Measurements from ENCODE around the gene MDN1. TPM values are rescaled to one million over a fixed set of nuclear protein-coding genes. Genes with fewer than 3 reads are reported as not detected.
"Not testable (repeated sequence)": the region's sequence is repeated elsewhere in the genome, so short reads cannot be mapped to it uniquely, and the experiment has no call there.

MDN1 gene
- total RNA-seq, 2 experiments from 2014 or later, result 48.6 to 59.5 TPM

DNA sequence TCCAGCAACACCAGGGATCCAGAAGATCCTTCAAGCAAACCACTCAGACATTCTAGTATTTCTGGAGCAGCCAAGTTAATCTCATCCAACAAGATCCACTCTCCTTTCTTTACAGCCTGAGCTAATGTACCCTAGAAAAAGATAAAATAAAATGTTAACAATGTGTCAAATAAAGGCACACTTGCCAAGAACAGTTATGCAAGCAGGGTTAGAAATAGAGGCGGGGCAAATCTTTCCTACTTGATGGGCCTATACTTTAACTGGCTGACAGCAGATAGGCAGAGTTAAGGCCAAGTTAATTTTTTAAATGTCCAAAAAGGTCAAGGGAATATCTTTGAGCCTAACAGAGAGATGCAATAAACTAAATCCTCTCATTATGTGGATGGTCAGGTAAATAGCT lies 60.8 kb downstream of the MDN1 start:
- DNase-seq, result no peak
- H3K27ac Mint-ChIP-seq, result no peak overlapping the region
- H3K4me3 Mint-ChIP-seq, result no peak overlapping the region
- no peaks in the 10 kb centered on the region for H3K27me3 Mint-ChIP-seq
- no peaks in the 10 kb centered on the region for H3K9me3 Mint-ChIP-seq (ENCODE audit: low read depth)
- POLR2A ChIA-PET, result interaction anchor here (0.6 kb wide), 1 partner anchor 407 kb away, joined by 5 read pairs; the partner anchor contains the start of gene UBE2J1
- peaks cover 50% of the 10 kb centered on the region for H3K36me3 Mint-ChIP-seq (ENCODE audit: low read depth)
- ATAC-seq, result no peak
- H3K4me1 Mint-ChIP-seq, result no peaks in the 10 kb centered on the region
- intact Hi-C loops (cut with DNase I, micrococcal nuclease), result no loop called here
- CTCF ChIA-PET, result no interaction called here

GRCh38 chr6:89750338-89750737 lies 69.3 kb downstream of the MDN1 start:
- intact Hi-C loops (cut with DNase I, micrococcal nuclease), result loop anchor here in 1 of 2 experiments (5.0 kb wide), 1 partner anchor 73 kb away; no protein-coding TSS in a partner anchor
- H3K9me3 Mint-ChIP-seq (ENCODE audit: low read depth), result no peaks in the 10 kb centered on the region
- H3K4me3 Mint-ChIP-seq, result no peak overlapping the region
- H3K36me3 Mint-ChIP-seq (ENCODE audit: low read depth), result peaks cover 61% of the 10 kb centered on the region
- DNase-seq, result no peak
- no peaks in the 10 kb centered on the region for H3K4me1 Mint-ChIP-seq
- no peak overlapping the region for H3K27ac Mint-ChIP-seq
- no peak for ATAC-seq
- POLR2A ChIA-PET, result no interaction called here
- CTCF ChIA-PET, result no interaction called here
- H3K27me3 Mint-ChIP-seq, result no peaks in the 10 kb centered on the region

- DNase-seq (no peak), ATAC-seq (no peak)
- no peaks in the 10 kb centered on the region for H3K4me1 Mint-ChIP-seq
- H3K27ac Mint-ChIP-seq, result no peak overlapping the region
- intact Hi-C loops (cut with DNase I, micrococcal nuclease), result loop anchor here in 1 of 2 experiments (5.0 kb wide), 1 partner anchor 73 kb away; no protein-coding TSS in a partner anchor
- ChIA-PET CTCF (interaction anchor here (0.7 kb wide), 1 partner anchor 827 kb away, joined by 3 read pairs; no protein-coding TSS in a partner anchor), POLR2A (no interaction called here)
- H3K9me3 Mint-ChIP-seq (ENCODE audit: low read depth), result no peaks in the 10 kb centered on the region
- H3K36me3 Mint-ChIP-seq (ENCODE audit: low read depth), result peaks cover 61% of the 10 kb centered on the region
- H3K27me3 Mint-ChIP-seq, result no peaks in the 10 kb centered on the region
- no peak overlapping the region for H3K4me3 Mint-ChIP-seq
These were observed 69.7 kb downstream of the MDN1 start for GRCh38 chr6:89749918-89750317.

DNA sequence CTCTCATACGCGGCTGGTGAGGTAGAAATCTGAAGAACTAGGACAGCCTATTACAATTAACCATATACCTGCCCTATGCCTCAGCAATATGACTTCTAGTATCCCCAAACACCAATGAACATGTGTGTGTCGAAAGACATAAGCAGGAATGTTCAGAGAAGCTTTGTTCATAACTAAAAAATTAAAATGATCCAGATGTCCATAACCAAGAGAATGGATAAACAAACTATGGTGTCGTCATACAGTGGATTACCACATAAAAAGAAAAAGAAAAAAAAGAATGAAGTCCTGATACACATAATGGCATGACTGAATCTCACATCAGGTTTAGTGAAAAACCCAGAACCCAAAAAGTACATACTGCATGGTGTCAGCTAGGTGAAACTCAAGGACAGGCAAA lies 73.9 kb downstream of the MDN1 start:
- DNase-seq (no peak), ATAC-seq (no peak)
- POLR2A ChIA-PET, result no interaction called here
- Mint-ChIP-seq H3K36me3 (ENCODE audit: low read depth) (peaks cover 68% of the 10 kb centered on the region), H3K4me1 (no peaks in the 10 kb centered on the region), H3K9me3 (ENCODE audit: low read depth) (no peaks in the 10 kb centered on the region), H3K27me3 (no peaks in the 10 kb centered on the region), H3K27ac (no peak overlapping the region), H3K4me3 (no peak overlapping the region)
- CTCF ChIA-PET, result no interaction called here
- intact Hi-C loops (cut with DNase I, micrococcal nuclease), result no loop called here

DNA sequence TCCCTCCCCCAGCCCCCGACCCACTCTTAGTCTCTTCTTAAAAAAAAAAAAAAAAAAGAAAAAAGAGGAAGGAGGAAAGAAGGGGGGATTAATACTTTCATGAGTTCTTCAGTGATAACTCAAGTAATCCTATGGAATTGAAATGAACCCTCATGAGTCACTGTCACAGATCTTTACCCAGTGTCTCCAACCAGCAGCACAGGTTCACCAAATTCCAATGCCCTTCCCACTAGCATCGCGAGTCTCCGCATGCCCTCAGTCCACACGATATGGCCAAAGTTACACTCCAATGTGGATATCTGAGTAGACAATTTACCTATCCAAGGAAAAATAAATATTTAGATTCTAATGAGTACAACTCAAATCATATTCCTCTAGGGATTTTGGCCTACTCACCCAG lies 74.5 kb downstream of the MDN1 start:
- intact Hi-C loops (cut with DNase I, micrococcal nuclease), result no loop called here
- H3K4me3 Mint-ChIP-seq, result no peak overlapping the region

GRCh38 chr6:89736893-89737292 lies 82.7 kb downstream of the MDN1 start:
- Mint-ChIP-seq H3K27me3 (no peaks in the 10 kb centered on the region), H3K36me3 (ENCODE audit: low read depth) (peaks cover 62% of the 10 kb centered on the region), H3K4me1 (no peaks in the 10 kb centered on the region), H3K27ac (no peak overlapping the region), H3K4me3 (no peak overlapping the region), H3K9me3 (ENCODE audit: low read depth) (no peaks in the 10 kb centered on the region)
- no peak for DNase-seq
- no peak for ATAC-seq
- POLR2A ChIA-PET, result no interaction called here
- intact Hi-C loops (cut with DNase I, micrococcal nuclease), result no loop called here
- CTCF ChIA-PET, result no interaction called here

More for the DNA sequence above, 74.5 kb downstream of the MDN1 start:
- H3K27ac Mint-ChIP-seq, result no peak overlapping the region
- peaks cover 68% of the 10 kb centered on the region for H3K36me3 Mint-ChIP-seq (ENCODE audit: low read depth)
- ChIA-PET POLR2A (no interaction called here), CTCF (no interaction called here)
- ATAC-seq (no peak), DNase-seq (no peak)
- no peaks in the 10 kb centered on the region for H3K9me3 Mint-ChIP-seq (ENCODE audit: low read depth)
- H3K27me3 Mint-ChIP-seq, result no peaks in the 10 kb centered on the region
- H3K4me1 Mint-ChIP-seq, result no peaks in the 10 kb centered on the region

DNA sequence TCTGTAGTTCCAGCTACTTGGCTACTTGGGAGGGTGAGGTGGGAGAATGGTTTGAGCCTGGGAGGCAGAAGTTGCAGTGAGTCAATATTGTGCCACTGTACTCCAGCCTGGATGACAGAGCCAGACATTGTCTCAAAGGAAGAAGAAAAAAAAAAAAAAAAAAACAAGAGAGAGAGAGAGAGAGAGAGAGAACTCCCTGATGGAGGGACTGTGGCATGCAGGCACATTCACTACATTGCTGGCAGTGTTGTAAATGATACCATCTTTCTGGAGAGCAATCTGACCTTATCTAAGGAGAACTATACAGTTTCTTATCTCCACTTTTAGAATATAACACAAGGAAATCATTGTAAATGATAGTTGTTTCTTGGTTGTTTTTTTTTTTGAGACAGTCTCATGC lies 85.1 kb downstream of the MDN1 start:
- no peaks in the 10 kb centered on the region for H3K4me1 Mint-ChIP-seq
- ATAC-seq (no peak), DNase-seq (no peak)
- no peaks in the 10 kb centered on the region for H3K27me3 Mint-ChIP-seq
- no peak overlapping the region for H3K4me3 Mint-ChIP-seq
- no peaks in the 10 kb centered on the region for H3K9me3 Mint-ChIP-seq (ENCODE audit: low read depth)
- intact Hi-C loops (cut with DNase I, micrococcal nuclease), result no loop called here
- H3K36me3 Mint-ChIP-seq (ENCODE audit: low read depth), result peaks cover 62% of the 10 kb centered on the region
- POLR2A ChIA-PET, result interaction anchor here (0.7 kb wide), 1 partner anchor 853 kb away, joined by 4 read pairs; no protein-coding TSS in a partner anchor
- H3K27ac Mint-ChIP-seq, result no peak overlapping the region
- CTCF ChIA-PET, result no interaction called here

- POLR2A ChIA-PET, result no interaction called here
- CTCF ChIA-PET, result no interaction called here
- peaks cover 60% of the 10 kb centered on the region for H3K36me3 Mint-ChIP-seq (ENCODE audit: low read depth)
These were observed 87.5 kb downstream of the MDN1 start for GRCh38 chr6:89731924-89732567.

DNA sequence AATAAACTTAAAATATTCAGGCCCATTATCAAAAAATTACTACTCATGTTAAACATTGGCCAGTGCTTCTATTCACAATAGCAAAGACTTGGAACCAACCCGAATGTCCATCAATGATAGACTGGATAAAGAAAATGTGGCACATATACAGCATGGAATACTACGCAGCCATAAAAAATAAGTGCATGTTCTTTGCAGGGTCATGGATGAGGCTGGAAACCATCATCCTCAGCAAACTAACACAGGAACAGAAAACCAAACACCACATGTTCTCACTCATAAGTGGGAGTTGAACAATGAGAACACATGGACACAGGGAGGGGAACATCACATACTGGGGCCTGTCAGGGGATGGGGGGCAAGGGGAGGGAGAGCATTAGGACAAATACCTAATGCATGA lies 88.3 kb downstream of the MDN1 start:
- DNase-seq; H3K9me3 Mint-ChIP-seq (ENCODE audit: low read depth); H3K4me3 Mint-ChIP-seq; H3K27me3 Mint-ChIP-seq; ATAC-seq; CTCF ChIA-PET; intact Hi-C loops (cut with DNase I, micrococcal nuclease); H3K4me1 Mint-ChIP-seq; POLR2A ChIA-PET; H3K27ac Mint-ChIP-seq: not testable (repeated sequence)
- peaks cover 61% of the 10 kb centered on the region for H3K36me3 Mint-ChIP-seq (ENCODE audit: low read depth)

More at GRCh38 chr6:89731924-89732567, 87.5 kb downstream of the MDN1 start:
- Mint-ChIP-seq H3K4me3 (no peak overlapping the region), H3K4me1 (no peaks in the 10 kb centered on the region), H3K27me3 (no peaks in the 10 kb centered on the region), H3K9me3 (ENCODE audit: low read depth) (no peaks in the 10 kb centered on the region), H3K27ac (peak overlapping the region; percentile 4)
- ATAC-seq, result no peak
- intact Hi-C loops (cut with DNase I, micrococcal nuclease), result no loop called here
- no peak for DNase-seq

DNA sequence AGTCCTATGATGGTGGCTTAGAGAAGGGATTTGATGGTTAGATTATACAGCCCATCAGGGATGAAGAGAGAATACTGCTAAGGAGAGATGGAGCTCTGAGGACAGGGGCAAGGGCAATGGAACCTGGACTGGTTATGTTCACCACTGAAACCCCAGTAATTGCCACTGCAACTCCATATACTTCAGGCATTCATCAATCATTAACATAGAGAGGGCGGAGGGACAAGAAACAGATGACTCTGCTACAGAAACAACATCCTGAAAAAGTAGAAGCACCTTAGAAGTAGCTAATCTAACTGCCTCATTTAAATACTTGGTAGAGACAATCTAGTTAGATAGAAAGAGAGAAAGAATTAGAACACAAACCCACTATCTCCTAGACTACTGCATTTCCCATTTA lies 89.8 kb downstream of the MDN1 start:
- Mint-ChIP-seq H3K9me3 (ENCODE audit: low read depth) (no peaks in the 10 kb centered on the region), H3K36me3 (ENCODE audit: low read depth) (peaks cover 62% of the 10 kb centered on the region), H3K4me1 (no peaks in the 10 kb centered on the region), H3K27me3 (no peaks in the 10 kb centered on the region), H3K4me3 (no peak overlapping the region), H3K27ac (no peak overlapping the region)
- intact Hi-C loops (cut with DNase I, micrococcal nuclease), result loop anchor here in 1 of 2 experiments (2.0 kb wide), 1 partner anchor 17 kb away; no protein-coding TSS in a partner anchor
- POLR2A ChIA-PET, result no interaction called here
- DNase-seq (no peak), ATAC-seq (no peak)
- CTCF ChIA-PET, result no interaction called here

GRCh38 chr6:89727501-89727900 lies 92.1 kb downstream of the MDN1 start:
- ChIA-PET POLR2A (no interaction called here), CTCF (no interaction called here)
- Mint-ChIP-seq H3K4me3 (no peak overlapping the region), H3K4me1 (no peaks in the 10 kb centered on the region), H3K9me3 (ENCODE audit: low read depth) (no peaks in the 10 kb centered on the region), H3K36me3 (ENCODE audit: low read depth) (peaks cover 66% of the 10 kb centered on the region), H3K27me3 (no peaks in the 10 kb centered on the region), H3K27ac (no peak overlapping the region)
- DNase-seq (no peak), ATAC-seq (no peak)
- intact Hi-C loops (cut with DNase I, micrococcal nuclease), result no loop called here

DNA sequence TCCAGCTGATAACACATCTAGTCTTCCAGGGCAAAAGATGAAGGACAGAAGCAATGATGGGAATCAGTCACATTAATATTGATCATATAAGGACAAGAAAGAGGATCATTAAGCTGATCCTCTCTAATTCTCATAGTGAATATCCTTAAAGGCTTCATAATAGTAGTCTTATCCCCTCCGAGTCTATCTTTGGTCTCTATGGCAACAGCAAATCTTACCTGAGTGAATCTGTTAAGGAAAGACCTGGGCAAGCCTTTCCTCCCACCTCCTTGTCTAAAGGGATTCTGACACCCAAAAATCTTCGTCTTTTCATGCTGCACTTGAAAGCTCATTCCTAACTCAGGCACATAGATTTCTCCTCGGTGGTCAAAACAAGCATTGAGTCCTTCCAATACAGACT lies 94.6 kb downstream of the MDN1 start:
- intact Hi-C loops (cut with DNase I, micrococcal nuclease), result no loop called here

More for the DNA sequence above, 94.6 kb downstream of the MDN1 start:
- ChIA-PET CTCF (interaction anchor here (0.9 to 1.1 kb wide), 3 partner anchors 13 to 848 kb away, joined by 3 read pairs; no protein-coding TSS in a partner anchor), POLR2A (no interaction called here)
- Mint-ChIP-seq H3K27me3 (no peaks in the 10 kb centered on the region), H3K4me3 (no peak overlapping the region), H3K4me1 (no peaks in the 10 kb centered on the region), H3K36me3 (ENCODE audit: low read depth) (peaks cover 56% of the 10 kb centered on the region), H3K27ac (no peak overlapping the region), H3K9me3 (ENCODE audit: low read depth) (no peaks in the 10 kb centered on the region)
- DNase-seq (no peak), ATAC-seq (no peak)

Measured in activated CD4-positive, alpha-beta T cell treated with anti-CD3 and anti-CD28 coated beads for 36 hours (primary cell).